ENCODE results near the gene BLOC1S2. TPM values are rescaled to one million over a fixed set of nuclear protein-coding genes. Genes with fewer than 3 reads are reported as not detected.
A peak's percentile ranks its signal among the peaks of the same experiment; 100 is the strongest.

BLOC1S2 gene
- polyA plus RNA-seq, 2 of the 4 experiments (the other 2 are of a cell fraction), result 90.9 to 91.0 TPM

DNA sequence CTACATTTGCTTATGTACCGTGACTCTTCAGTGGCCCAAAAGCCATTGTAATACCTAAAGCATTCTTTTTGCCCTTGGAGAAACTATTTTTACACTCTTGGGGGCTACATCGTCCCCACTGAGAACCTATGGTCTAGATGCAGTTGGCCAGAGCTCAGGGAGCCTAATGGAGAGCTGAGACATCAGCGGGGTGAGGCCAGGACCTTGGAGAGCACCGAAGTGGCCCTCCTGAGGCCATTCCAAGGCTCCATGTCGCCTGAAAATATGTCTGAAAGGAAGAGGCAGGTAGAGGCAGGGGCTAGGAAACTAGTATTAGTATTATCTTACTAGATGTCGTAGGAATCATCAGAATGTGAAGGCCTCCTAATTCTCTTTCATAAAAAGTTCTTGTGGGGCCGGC lies 38.7 kb upstream of the BLOC1S2 start:
- WGBS (ENCODE audit: missing lambda C conversion rate), result 50% methylated on average over 7 of the region's 7 CpGs
- H3K4me1 ChIP-seq, result no peaks in the 10 kb centered on the region
- POLR2A ChIA-PET, result no interaction called here
- H3K9me3 ChIP-seq, result no peaks in the 10 kb centered on the region
- H3K4me3 ChIP-seq, result no peak overlapping the region
- DNase-seq (ENCODE audit: low read depth in 1 of 2, low spot score in 1 of 2) (no peak), FAIRE-seq (no peak), ATAC-seq (peak; percentile 64 to 68; a peak in 3 of 6 replicates)
- CTCF ChIA-PET, result interaction anchor here (0.8 to 28.5 kb wide), 7 partner anchors 8 to 184 kb away, joined by 3 to 534 read pairs (median 3); no protein-coding TSS in a partner anchor
- TF ChIP-seq GATA3 (IDR thresholded peaks at IDR 0.05; ENCODE audit: borderline replicate concordance) (no peak), NR3C1 (IDR thresholded peaks at IDR 0.05) (no peak), EHMT2 (IDR thresholded peaks at IDR 0.05; ENCODE audit: low read depth) (0 out of 2 replicates have a peak, but pooled peaks have one; percentile 50), CBX2 (IDR thresholded peaks at IDR 0.05; ENCODE audit: borderline replicate concordance, low read depth) (no peak), PHF8 (IDR thresholded peaks at IDR 0.05; ENCODE audit: borderline replicate concordance, low read depth) (no peak), CEBPB (IDR thresholded peaks at IDR 0.05) (no peak), HDAC2 (IDR thresholded peaks at IDR 0.05) (no peak), RARB (CRISPR knock-in tag; IDR thresholded peaks at IDR 0.05) (no peak)
- TF ChIP-seq, protein P1, sequence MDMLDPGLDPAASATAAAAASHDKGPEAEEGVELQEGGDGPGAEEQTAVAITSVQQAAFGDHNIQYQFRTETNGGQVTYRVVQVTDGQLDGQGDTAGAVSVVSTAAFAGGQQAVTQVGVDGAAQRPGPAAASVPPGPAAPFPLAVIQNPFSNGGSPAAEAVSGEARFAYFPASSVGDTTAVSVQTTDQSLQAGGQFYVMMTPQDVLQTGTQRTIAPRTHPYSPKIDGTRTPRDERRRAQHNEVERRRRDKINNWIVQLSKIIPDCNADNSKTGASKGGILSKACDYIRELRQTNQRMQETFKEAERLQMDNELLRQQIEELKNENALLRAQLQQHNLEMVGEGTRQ (IDR thresholded peaks at IDR 0.05), result no peak
- TF ChIP-seq, protein P2, sequence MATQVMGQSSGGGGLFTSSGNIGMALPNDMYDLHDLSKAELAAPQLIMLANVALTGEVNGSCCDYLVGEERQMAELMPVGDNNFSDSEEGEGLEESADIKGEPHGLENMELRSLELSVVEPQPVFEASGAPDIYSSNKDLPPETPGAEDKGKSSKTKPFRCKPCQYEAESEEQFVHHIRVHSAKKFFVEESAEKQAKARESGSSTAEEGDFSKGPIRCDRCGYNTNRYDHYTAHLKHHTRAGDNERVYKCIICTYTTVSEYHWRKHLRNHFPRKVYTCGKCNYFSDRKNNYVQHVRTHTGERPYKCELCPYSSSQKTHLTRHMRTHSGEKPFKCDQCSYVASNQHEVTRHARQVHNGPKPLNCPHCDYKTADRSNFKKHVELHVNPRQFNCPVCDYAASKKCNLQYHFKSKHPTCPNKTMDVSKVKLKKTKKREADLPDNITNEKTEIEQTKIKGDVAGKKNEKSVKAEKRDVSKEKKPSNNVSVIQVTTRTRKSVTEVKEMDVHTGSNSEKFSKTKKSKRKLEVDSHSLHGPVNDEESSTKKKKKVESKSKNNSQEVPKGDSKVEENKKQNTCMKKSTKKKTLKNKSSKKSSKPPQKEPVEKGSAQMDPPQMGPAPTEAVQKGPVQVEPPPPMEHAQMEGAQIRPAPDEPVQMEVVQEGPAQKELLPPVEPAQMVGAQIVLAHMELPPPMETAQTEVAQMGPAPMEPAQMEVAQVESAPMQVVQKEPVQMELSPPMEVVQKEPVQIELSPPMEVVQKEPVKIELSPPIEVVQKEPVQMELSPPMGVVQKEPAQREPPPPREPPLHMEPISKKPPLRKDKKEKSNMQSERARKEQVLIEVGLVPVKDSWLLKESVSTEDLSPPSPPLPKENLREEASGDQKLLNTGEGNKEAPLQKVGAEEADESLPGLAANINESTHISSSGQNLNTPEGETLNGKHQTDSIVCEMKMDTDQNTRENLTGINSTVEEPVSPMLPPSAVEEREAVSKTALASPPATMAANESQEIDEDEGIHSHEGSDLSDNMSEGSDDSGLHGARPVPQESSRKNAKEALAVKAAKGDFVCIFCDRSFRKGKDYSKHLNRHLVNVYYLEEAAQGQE (IDR thresholded peaks at IDR 0.05), result peak; percentile 90
- H3K4me2 ChIP-seq, result no peak overlapping the region
- no peak overlapping the region for H3K27ac ChIP-seq

DNA sequence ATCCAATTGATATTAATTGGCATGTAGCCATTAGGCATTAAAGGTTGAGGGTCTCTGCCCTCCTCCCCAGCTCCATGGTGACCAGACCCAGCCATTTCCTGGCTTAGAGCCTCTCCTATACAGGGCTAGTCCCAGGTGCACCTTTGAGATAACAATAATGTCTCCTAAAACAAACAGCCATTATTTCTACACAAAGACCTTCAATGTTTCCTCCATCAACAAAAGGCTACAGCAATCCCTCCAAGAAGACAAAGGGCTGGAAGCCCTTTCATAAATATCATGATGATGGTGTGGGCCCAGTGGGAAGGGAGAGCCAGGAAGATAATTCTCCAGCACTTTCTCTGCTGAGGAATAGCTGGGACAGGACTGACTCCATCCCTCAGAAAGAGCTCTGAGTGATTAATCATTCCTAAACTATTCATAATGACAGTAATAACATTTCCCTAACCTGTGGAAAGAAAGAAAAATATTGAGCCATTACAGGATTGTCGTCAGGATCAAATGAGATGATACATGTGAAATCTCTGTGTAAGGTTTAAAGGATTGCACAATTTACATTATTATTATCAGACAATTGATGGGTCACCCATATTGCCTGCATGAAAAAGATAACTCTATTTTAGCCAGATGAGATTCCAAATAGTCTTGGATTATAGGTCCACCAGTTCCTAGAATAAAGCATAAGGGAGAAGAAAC lies 33.4 kb upstream of the BLOC1S2 start:
- H3K4me1 ChIP-seq, result no peaks in the 10 kb centered on the region
- H3K9me3 ChIP-seq, result no peaks in the 10 kb centered on the region
- DNase-seq (ENCODE audit: low read depth in 1 of 2, low spot score in 1 of 2) (no peak), FAIRE-seq (no peak), ATAC-seq (no peak)
- no peak overlapping the region for H3K27ac ChIP-seq
- WGBS (ENCODE audit: missing lambda C conversion rate), result 16% methylated on average over 1 of the region's 1 CpG
- CTCF ChIA-PET, result interaction anchor here (1.2 kb wide), 1 partner anchor 199 kb away, joined by 3 read pairs; no protein-coding TSS in a partner anchor
- no peak overlapping the region for H3K4me3 ChIP-seq
- POLR2A ChIA-PET, result no interaction called here
- no peak overlapping the region for H3K4me2 ChIP-seq
- TF ChIP-seq CEBPB (IDR thresholded peaks at IDR 0.05), result no peak
- no peak for TF ChIP-seq HOXB13 (CRISPR knock-in tag; IDR thresholded peaks at IDR 0.05; ENCODE audit: low read depth)
- TF ChIP-seq, protein P1 (IDR thresholded peaks at IDR 0.05), result no peak
- TF ChIP-seq, protein P3, sequence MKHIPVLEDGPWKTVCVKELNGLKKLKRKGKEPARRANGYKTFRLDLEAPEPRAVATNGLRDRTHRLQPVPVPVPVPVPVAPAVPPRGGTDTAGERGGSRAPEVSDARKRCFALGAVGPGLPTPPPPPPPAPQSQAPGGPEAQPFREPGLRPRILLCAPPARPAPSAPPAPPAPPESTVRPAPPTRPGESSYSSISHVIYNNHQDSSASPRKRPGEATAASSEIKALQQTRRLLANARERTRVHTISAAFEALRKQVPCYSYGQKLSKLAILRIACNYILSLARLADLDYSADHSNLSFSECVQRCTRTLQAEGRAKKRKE (CRISPR knock-in tag; IDR thresholded peaks at IDR 0.05; ENCODE audit: low read depth), result no peak
- no peak for TF ChIP-seq ZSCAN20 (CRISPR knock-in tag; IDR thresholded peaks at IDR 0.05)
- TF ChIP-seq RARB (CRISPR knock-in tag; IDR thresholded peaks at IDR 0.05), result no peak
- no peak for TF ChIP-seq EHF (CRISPR knock-in tag; IDR thresholded peaks at IDR 0.05)
- no peak for TF ChIP-seq HDAC2 (IDR thresholded peaks at IDR 0.05)
- TF ChIP-seq ZNF302 (CRISPR knock-in tag; IDR thresholded peaks at IDR 0.05), result no peak
- no peak for TF ChIP-seq HOXB5 (CRISPR knock-in tag; IDR thresholded peaks at IDR 0.05)
- TF ChIP-seq, protein P2 (IDR thresholded peaks at IDR 0.05), result no peak
- no peak for TF ChIP-seq SREBF2 (IDR thresholded peaks at IDR 0.05)
- TF ChIP-seq, protein P4, sequence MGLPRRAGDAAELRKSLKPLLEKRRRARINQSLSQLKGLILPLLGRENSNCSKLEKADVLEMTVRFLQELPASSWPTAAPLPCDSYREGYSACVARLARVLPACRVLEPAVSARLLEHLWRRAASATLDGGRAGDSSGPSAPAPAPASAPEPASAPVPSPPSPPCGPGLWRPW (IDR thresholded peaks at IDR 0.05), result no peak
- TF ChIP-seq, protein P5, sequence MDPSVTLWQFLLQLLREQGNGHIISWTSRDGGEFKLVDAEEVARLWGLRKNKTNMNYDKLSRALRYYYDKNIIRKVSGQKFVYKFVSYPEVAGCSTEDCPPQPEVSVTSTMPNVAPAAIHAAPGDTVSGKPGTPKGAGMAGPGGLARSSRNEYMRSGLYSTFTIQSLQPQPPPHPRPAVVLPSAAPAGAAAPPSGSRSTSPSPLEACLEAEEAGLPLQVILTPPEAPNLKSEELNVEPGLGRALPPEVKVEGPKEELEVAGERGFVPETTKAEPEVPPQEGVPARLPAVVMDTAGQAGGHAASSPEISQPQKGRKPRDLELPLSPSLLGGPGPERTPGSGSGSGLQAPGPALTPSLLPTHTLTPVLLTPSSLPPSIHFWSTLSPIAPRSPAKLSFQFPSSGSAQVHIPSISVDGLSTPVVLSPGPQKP (IDR thresholded peaks at IDR 0.05; ENCODE audit: low read depth, low read length), result no peak
- no peak for TF ChIP-seq NR3C1 (IDR thresholded peaks at IDR 0.05)
- TF ChIP-seq FOXS1 (CRISPR knock-in tag; IDR thresholded peaks at IDR 0.05), result no peak
- no peak for TF ChIP-seq KDM5A (IDR thresholded peaks at IDR 0.05)

All from A549 (cell line).